ENCODE results near the gene FMR1.

FMR1 gene

DNA sequence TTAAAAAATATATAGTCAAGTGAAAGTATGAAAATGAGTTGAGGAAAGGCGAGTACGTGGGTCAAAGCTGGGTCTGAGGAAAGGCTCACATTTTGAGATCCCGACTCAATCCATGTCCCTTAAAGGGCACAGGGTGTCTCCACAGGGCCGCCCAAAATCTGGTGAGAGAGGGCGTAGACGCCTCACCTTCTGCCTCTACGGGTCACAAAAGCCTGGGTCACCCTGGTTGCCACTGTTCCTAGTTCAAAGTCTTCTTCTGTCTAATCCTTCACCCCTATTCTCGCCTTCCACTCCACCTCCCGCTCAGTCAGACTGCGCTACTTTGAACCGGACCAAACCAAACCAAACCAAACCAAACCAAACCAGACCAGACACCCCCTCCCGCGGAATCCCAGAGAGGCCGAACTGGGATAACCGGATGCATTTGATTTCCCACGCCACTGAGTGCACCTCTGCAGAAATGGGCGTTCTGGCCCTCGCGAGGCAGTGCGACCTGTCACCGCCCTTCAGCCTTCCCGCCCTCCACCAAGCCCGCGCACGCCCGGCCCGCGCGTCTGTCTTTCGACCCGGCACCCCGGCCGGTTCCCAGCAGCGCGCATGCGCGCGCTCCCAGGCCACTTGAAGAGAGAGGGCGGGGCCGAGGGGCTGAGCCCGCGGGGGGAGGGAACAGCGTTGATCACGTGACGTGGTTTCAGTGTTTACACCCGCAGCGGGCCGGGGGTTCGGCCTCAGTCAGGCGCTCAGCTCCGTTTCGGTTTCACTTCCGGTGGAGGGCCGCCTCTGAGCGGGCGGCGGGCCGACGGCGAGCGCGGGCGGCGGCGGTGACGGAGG is at the start of gene FMR1:
TSS of gene FMR1 (plus strand) at position 728 of the 831 bp plus-strand sequence. CDS start 261 bp downstream, outside the sequence.
- peak; percentile 96 for DNase-seq (ENCODE audit: low spot score)

DNA sequence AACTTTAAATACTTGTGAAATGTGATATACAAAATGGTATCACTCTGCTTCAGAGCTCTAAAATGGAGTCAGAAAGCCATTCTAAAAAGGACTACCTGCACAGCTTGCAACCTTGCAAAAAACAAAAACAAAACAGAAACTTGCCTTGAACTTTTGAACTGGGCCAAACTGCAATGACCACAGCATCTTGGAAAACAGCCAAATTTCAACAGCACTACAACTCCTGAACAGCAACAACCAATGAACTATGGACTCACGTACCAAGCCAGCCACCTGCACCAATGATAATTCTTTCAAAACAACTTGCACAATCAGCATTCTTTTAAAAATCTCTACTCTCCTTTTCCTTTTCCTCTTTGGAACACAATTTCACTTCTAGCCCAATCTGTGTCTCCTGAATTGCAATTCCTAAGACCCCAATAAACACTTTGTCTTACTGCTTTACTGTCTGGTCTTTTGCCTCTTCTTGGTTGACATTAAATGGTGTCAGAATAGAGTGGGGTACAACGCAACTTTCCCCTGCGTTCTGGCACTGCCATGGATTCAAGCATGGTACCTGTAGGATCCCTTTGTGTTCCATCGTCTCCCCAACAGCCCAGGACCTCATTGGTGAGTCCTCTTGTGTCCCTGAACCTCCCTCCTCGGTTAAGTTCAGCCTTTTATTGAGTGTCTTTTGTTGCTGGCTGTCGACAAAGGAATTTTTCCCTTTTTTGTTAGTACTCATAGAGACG is 35.7 kb upstream of the FMR1 start:
- DNase-seq (ENCODE audit: low spot score) = no peak

DNA sequence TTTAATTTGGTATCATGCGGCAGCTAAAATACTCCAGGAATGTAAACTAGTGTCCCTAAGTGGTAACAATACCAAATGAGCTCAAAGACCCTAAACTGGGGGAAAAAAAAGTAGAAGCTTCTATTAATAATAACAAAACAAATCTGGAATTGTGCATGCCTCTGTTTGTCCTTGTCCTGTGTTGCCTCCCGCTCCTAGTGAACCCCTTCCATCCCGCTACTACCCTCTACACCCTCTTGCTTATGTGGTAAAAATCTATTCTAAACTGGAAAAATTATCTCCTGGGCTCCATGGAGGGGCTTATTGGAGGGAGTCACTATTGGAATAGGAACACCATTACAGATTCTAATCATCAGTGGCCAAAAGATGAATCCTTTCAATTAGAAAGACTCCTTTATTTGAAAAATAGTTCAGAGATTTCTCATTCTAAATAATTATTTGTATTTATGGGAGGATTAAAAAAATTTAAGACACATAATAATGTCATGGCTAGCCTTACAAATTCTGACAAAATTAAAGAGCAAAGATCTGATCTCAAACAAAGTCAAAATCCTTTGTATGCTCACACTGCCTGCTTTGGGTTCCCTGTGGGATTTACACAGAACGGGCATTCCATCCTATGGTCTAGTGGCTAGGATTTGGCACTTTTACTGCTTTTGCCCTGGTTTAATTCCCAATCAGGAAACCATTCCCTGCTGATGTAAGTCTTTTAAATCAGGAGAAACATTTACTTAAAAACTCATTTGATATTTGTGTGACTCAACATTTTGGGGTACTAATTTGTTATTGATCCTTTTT is 34.7 kb upstream of the FMR1 start:
- no peak for DNase-seq (ENCODE audit: low spot score)

DNA sequence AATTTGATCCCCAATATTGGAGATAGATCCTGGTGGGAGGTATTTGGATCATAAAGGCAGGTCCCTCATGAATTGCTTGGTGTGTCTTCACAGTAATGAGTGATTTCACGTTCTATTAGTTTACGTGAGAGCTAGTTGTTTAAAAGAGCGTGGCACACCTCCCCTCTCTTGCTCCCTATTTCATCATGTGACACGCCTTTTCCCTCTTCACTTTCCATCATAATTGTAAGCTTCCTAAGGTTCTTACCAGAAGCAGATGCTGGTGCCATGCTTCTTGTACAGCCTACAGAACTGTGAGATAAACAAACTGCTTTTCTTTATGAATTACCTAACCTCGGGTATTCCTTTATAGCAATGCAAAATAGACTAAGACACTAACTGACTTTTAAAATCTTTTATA is 34.0 kb upstream of the FMR1 start:
- no peak for DNase-seq (ENCODE audit: low spot score)

DNA sequence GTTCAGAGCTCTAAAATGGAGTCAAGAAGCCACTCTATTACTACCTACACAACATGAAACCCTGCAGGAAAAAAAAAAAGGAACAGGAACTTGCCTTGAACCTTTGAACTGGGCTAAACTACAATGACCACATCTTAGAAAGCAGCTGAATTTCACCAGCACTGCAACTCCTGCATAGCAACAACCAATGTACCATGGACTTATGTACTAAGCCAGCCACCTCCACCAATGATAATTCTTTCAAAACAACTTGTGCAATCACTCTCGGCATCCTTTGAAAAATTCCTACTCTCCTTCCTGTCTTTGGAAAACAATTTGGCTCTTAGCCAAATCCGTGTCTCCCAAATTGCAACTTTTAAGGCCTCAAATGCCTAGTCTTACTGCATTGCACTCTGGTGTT is 26.8 kb upstream of the FMR1 start:
- no peak for DNase-seq (ENCODE audit: low spot score)

DNA sequence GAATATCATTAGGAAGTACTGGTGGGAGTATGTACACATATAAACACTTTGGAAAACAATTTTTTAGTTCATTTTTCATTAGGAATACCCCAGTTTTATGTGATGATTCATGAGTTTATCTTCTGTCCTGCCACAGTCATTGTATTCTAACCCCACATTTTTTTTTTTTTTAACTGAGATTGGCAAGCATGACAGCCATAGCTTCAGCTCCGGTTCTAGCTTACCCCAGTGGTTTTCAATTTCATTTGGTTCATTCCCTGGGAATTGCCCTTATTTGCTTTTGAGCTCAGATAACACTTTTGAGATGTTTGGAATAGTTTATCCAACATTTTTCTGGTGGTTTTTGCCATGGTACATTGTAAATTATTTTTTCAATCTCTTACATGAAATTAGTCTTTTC is 21.0 kb upstream of the FMR1 start:
- DNase-seq (ENCODE audit: low spot score) = no peak

DNA sequence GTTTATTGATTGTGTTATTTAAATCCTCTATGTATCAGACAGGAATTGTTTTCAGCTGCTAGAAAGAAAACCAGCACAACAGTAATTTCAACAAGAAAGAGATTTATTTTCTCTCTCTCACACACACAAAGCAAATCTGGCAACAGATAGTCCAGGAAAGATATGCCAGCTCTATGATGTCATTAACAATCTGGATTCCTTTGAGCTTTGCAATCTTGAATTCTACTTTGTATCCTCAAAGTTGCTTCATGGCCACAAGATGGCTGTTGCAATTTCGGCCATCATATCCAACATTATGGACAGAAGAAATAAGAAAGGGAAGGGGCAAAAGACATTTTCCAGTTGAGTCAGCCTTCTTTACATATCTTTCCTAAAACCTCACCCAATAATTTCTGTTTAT is 19.8 kb upstream of the FMR1 start:
- no peak for DNase-seq (ENCODE audit: low spot score)

DNA sequence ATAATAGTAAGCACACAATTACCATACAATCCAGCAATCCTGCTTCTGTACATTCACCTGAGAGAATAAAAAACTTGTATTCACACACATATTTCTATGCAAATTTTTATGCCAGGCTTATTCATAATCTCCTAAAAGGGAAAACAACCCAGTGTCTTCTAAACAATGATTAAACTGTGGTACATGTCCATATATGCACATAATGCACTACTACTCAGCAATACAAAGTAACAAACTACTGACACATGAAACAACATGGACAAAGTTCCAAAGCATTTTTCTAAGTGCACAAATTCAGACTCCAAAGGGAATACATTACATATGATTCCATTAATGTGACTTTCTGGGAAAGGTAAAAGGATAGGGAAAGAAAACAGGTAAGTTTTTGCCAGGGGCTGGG is 18.0 kb upstream of the FMR1 start:
- no peak for DNase-seq (ENCODE audit: low spot score)

DNA sequence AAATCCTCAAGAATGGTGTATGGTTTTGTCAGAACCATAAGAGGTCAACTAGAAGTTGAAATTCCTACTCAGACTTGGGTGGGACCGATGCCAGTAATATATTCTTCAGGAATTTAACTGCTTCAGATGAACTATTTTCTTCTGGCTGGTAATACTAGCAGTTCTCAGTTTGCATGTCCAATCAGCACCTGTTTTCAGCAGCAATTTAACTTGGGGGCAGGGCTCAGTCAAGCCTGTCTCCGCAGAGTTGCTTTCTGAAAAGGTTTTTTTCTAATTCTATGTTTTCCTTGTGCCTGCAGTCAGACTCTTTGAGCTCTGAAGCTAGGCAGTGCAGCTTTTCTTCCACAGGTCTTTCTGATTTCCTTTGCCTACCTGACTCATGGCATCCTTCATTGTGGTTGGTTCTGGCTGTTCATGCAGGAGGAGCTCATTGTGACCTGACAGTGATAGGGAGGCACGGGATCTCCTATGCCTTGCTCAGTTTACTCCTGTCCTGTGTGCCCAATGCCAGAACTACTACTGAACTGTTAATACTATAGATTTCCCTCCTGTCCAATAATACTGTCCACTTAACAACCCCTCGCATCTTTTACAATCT is 17.3 kb upstream of the FMR1 start:
- no peak for DNase-seq (ENCODE audit: low spot score)

DNA sequence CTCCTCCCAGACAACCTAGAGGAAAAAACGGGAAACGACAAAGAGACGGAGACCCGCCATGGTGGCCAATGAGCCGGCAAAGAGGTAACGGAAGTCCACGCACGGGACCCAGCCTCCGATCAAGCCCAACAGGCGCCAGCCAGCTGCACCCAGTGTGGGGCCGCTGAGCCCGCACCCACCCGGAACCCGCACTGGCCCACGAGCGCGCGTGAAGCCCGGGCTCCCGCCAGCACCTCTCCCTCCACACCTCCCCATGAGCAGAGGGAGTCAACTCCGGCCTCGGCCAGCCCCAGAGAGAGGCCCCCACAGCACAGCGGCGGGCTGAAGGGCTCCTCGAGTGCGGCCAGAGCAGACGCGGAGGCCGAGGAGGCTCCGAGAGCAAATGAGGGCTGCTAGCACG is 14.6 kb upstream of the FMR1 start:
- no peak for DNase-seq (ENCODE audit: low spot score)

DNA sequence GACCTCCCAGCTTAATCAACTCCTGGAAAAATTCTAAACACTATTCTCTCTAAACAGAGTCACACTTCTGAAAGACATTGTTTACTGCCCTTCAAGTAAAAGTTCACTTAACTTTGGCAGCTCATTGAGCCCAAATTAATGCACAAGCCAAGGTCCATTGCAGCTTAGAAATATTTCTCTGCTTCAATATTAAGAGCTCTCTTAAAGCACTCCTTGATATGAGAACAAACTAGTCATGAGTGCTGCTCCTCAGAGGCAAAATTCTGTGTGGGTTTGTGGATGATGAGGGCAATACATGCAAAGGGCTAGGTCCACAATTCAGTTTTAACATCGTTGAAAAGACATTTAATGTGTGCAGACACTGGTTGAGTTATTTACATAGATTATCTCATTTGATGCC is 12.8 kb upstream of the FMR1 start:
- no peak for DNase-seq (ENCODE audit: low spot score)

DNA sequence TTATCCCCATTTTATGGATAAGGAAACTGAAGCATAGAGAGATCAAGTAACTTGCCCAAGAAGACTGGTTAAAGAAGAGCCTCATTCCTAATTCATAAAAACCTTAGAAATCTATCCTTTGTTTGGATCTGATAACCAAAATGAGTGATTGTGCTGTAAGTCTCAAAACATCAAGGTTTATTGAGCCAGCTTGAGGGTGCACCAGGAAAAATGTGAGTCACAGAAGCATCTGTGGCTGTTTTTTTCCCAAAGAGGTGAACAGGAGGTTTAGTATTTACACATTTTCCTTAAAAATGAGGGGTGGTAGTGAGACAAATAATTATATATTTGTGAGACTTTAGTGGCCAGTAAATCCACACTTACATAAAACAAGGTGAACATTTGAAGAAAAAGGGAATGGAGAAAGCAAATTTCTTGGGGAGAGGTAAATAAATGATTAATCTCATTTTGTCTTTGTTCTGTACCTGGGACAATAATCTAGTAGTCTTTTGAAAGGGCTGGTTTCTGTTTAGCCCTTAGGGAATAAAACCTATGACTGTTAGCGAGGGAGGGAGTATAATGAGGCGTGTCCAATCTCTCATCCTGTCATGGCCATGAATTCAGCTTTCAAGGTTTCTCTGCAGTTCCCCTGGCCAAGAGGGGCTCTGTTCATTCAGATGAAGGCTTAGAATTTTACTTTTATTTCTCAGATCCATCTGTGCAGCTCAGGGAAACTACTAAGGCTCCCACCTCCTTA is 12.2 kb upstream of the FMR1 start:
- DNase-seq (ENCODE audit: low spot score) = no peak

DNA sequence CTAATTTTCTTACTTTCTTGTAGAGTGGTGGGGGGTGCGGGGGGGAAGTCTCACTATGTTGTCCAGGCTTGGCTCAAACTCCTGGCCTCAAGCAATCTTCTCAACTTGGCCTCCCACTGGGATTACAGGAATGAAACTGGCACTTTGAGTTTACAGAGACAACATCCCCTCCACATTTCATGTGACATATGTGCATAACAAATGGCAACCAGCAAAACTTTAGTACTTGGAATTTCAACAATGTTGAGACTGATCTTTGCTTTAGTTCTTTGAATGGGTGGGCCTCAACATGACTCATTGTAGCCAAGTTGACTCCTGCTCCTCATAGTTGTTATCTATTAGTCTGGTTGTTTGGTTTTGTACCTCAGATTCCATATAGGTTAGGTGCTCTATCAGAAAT is 11.4 kb upstream of the FMR1 start:
- no peak for DNase-seq (ENCODE audit: low spot score)

DNA sequence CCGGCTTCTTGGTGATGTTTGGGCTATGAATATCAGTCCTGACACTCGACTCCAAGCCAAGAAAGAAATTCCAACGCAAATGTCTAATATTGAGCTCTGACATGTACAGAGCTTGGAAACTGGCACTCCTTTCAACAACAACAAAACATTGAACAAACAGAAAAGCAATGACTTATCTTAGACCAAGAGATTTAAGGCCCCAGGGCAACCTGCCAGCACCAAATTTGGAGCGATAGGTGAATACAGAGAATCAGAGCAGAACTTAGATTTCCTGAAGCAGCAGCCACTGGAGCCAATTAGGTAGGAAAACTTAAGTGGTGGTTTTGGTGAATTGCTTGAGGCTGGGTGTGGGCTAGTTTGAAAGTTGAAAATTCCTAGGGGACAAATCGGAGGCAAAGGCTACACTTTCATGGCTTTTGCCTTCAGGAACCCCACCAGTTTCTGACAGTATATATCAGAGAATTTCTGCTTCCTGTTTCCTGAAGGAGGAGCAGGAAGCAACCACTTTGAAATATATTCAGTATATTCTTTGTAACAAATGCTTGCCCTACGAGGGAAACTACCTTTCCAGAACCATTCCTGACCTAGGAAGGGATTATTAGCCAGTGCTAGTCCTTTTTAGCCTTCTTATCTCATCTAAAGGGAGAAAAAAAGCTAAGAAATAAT is 10.1 kb upstream of the FMR1 start:
- DNase-seq (ENCODE audit: low spot score) = no peak

DNA sequence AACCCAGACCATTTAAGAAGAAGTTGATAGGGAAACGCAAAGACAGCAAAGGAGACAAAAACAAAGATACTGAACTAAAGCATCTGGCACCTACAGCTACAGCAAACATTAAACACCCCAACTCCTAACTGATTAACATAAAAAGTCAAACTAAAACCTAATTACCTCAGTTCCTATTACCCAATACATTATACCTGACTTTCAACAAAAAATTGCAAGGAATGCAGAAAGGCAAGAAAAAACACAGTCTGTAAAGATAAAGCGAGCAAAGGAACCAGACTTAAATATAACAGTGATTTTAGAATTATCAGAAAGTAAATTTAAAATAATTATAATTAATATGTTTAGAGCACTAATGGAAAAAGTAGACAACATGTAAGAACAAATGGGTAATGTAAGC is 9.4 kb upstream of the FMR1 start:
- DNase-seq (ENCODE audit: low spot score) = no peak

DNA sequence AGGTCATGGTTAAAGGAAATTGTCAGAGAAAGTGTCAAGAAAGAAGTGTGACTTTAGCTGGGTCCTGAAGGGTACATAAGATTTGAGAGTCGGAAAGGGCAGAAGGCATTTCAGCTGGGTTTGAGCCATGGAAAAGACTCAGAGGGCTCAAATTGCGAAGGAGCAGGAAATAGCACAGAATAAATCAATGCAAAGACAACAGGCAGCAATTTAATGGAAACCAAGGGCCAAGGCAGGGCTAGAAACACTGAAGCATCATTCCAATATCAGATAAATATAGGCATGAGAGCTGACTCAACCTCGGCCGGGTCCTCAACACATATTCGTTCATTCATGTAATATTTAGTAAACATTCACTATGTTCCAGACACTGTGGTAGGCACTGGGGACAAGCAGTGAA is 3.6 kb upstream of the FMR1 start:
- DNase-seq (ENCODE audit: low spot score) = no peak

DNA sequence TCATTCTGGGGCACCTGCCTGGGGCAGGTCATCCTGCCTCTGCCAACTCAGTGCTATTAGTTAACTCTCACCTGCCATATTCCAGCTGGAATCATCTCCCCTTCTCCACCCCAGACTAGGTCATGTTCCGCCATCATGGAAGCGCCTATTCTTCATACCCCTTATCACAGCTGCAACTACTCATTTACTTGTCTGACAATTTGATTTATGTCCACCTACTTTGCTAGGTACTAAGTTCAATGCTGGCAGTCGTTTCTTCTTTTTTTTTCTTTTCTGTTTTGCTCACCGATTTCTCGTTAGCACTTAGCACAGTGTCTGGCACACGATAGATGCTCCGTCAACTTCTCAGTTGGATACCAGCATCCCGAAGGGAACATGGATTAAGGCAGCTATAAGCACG is 1.1 kb upstream of the FMR1 start:
- DNase-seq (ENCODE audit: low spot score) = no peak

DNA sequence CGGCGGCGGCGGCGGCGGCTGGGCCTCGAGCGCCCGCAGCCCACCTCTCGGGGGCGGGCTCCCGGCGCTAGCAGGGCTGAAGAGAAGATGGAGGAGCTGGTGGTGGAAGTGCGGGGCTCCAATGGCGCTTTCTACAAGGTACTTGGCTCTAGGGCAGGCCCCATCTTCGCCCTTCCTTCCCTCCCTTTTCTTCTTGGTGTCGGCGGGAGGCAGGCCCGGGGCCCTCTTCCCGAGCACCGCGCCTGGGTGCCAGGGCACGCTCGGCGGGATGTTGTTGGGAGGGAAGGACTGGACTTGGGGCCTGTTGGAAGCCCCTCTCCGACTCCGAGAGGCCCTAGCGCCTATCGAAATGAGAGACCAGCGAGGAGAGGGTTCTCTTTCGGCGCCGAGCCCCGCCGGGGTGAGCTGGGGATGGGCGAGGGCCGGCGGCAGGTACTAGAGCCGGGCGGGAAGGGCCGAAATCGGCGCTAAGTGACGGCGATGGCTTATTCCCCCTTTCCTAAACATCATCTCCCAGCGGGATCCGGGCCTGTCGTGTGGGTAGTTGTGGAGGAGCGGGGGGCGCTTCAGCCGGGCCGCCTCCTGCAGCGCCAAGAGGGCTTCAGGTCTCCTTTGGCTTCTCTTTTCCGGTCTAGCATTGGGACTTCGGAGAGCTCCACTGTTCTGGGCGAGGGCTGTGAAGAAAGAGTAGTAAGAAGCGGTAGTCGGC is 528 bp downstream of the FMR1 start:
- peak; percentile 40 for DNase-seq (ENCODE audit: low spot score)

DNA sequence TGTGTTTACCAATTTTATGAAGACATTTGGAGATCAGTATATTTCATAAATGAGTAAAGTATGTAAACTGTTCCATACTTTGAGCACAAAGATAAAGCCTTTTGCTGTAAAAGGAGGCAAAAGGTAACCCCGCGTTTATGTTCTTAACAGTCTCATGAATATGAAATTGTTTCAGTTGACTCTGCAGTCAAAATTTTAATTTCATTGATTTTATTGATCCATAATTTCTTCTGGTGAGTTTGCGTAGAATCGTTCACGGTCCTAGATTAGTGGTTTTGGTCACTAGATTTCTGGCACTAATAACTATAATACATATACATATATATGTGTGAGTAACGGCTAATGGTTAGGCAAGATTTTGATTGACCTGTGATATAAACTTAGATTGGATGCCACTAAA is 1.9 kb downstream of the FMR1 start:
- no peak for DNase-seq (ENCODE audit: low spot score)

DNA sequence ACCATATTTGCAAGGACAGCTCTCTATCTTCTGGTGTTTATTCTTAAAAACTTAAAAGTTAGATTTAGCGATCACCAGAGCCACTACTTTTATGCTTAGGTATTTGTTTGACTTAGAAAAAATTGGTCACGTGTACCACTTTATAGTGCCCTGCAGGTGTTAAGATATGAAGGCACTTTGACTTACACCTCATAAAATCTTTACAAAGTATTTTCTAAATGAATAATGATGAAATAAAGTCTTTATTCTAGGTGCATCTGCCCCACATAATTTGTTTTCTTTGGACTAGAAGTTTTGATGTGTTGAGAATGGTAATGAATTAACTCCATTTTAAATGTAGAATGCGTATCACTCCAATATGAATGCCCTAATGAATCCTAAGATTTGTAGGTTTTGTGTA is 2.9 kb downstream of the FMR1 start:
- DNase-seq (ENCODE audit: low spot score) = no peak
